Prostate gland (tissue), 2 donors: ENCODE data around the gene DCHS2.

Source experiments
- CTCF ChIP-seq, 4 experiments: fragments of 200-600 bp in 2 of 4; fragments of 450-650 bp in 2 of 4; sonication (generic) in 2 of 4; IDR thresholded peaks; 1 replicate in 3 of 4; 2 replicates in 1 of 4; pipeline ENCODE4 v1.5.1; 2016 to 2019; ENCODE audit warnings: antibody characterized with exemption in 4 of 4, mild to moderate bottlenecking in 2 of 4, moderate library complexity in 2 of 4
- POLR2A ChIP-seq: fragments of 450-650 bp; IDR thresholded peaks from one replicate; pipeline ENCODE4 v1.6.1; 2016; ENCODE audit warnings: antibody characterized with exemption, mild to moderate bottlenecking
- POLR2AphosphoS5 ChIP-seq: sonication (generic); formaldehyde crosslinking; IDR thresholded peaks from one replicate; pipeline ENCODE4 v1.6.1; 2017; ENCODE audit warnings: antibody characterized with exemption

GRCh38 chr4:154320521-154320920 lies 171.1 kb downstream of the DCHS2 start:
- no peak for TF ChIP-seq POLR2AphosphoS5
- TF ChIP-seq CTCF (IDR thresholded peaks at IDR 0.05) = no peak
- TF ChIP-seq POLR2A = no peak
